NCI-H2227 (cell line): ENCODE measurements around the gene PSMG3.
"Not testable (repeated sequence)": the region's sequence is repeated elsewhere in the genome, so short reads cannot be mapped to it uniquely, and the experiment has no call there.

Experiments
- DNase-seq: peaks from one replicate; lab custom pipeline; 2025; ENCODE audit not compliant: unreplicated experiment; lab: John Stamatoyannopoulos, UW

Gene PSMG3

DNA sequence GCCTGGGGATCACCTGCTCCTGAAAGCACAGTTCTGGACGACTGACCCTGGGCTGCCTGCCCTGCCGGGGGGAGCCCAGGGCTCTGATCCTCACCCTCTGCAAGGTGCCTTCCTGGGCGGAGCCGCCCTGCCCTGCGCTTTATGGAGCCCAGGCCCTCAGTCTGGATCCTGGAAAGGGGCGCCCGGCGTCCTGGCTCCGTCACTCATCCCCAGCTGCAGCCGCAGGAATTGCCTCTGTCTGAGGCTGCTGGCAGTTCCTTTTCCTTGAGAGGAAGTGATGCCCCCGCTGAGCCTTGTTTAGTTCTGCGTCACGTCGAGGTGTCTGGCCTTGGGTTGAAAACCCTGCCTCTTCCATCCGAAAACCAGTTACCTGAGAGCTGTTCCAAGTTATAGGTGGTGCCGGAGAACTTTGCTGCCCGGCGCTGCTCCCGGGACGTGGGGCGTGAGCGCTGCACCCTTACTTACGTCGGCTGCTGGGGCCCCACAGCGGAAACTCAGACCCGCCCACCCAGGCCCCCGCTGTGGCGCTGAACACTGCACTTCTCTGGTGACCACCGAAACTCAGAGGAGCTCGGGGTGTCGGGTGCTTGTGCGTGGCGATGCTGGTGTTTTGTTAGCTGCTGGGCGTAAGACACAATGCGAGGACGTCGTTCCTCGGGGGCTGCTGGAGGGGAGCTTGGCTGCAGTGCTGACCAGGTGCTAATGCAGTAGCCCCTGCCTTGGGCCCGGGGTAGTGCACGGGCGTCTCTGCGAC is 34.0 kb downstream of the PSMG3 start:
- no peak for DNase-seq

DNA sequence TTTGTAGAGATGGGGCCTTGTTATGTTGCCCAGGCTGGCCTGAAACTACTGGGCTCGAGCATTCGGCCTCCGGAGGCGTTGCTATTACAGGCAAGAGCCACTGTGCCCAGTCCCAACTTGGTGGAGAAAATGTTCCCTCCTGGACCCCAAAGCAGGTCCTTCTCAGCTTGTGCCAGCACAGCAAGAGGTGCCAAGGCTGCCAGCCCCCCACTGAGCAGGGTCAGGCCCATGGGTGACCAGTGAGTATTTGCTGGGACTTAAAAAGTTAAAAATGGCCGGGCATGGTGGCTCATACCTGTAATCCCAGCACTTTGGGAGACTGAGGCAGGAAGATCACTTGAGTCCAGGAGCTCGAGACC is 34.8 kb downstream of the PSMG3 start:
- DNase-seq: no peak

DNA sequence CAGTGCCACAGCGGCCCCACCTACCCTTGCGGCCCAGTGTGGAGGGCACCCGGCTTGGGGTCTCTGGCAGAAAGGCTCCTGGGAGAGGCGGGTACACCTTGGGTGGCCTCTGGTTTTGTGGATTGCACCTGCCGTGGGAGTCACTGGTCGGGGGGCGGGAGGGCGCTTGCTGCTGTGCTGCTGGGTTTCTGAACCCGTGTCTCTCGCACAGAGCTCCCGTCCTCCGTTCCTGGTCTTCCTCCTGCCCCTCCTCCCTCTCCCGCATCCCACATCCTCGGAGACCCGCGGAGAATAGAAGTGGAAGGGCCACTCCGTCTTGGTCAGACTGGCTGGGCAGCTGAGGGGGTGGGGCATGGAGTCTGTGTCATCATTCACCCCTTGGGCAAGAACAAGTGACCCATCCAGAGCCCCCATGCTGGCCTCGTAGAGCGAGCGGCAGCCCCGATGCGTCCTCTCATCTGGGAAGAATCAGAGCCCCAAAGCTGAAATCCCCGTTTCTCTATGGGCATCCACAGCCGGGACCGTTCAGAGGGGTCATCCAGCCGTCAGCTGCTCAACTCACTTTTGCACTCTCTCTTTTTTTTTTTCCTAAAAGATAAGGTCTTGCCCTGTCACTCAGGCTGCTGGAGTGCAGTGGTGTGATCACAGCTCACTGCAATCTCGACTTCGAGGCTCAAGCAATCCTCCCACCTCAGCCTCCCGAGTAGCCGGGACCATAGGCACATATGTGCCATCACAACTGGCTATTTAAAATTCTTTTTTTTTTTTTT is 35.3 kb downstream of the PSMG3 start:
- DNase-seq: no peak

DNA sequence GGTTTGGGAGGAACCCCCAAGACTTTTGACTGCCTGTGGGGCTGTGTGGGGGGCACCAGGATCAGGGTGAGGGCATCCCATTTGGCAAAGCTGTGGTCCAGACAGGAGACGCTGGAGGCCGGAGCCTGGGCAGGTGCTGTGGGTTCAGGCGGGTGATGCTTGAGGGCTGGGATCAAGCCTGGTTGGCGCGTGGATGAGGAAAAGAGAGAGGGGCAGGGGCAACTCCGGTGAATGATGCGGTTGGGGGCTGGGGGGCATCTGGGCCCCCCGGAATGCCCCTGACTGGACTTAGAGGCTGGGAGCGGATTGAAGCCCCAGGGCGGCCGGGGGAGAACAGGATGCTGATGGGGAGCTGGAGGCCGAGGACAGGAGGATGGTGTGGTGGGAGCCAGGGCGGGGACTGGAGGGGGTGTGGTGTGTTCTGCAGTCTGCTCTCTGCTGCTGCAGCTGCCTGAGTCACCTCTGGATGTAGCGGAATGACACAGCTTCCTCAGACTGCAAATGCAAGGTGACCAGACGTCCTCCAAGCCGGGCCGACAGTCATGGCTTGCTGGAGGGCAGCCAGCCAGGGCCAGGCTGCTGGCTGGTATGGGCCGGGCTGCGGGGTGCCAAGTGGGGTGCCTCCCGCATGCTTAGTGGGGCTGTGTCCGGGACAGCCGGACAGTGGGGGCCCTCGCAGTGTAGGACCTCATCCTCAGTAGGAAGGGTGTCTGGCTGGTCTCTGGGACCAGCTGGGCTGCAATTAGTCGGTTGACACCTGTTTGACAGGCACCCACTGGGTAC is 36.1 kb downstream of the PSMG3 start:
- peak; percentile 11 for DNase-seq

DNA sequence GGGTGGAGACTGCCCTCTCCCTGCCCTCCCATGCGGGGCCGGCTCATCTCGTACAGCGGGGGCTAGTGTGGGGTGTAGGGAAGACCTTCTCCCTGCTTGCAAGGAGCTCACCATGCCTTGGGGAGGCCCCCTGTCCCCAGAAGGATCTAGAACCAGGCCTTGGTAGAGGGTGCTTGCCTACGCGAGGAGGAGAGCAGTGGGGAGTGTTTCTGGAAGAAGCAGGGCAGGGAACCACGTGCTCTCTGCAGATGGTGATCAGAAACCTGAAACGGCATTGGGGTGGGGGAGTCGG is 36.6 kb downstream of the PSMG3 start:
- no peak for DNase-seq

DNA sequence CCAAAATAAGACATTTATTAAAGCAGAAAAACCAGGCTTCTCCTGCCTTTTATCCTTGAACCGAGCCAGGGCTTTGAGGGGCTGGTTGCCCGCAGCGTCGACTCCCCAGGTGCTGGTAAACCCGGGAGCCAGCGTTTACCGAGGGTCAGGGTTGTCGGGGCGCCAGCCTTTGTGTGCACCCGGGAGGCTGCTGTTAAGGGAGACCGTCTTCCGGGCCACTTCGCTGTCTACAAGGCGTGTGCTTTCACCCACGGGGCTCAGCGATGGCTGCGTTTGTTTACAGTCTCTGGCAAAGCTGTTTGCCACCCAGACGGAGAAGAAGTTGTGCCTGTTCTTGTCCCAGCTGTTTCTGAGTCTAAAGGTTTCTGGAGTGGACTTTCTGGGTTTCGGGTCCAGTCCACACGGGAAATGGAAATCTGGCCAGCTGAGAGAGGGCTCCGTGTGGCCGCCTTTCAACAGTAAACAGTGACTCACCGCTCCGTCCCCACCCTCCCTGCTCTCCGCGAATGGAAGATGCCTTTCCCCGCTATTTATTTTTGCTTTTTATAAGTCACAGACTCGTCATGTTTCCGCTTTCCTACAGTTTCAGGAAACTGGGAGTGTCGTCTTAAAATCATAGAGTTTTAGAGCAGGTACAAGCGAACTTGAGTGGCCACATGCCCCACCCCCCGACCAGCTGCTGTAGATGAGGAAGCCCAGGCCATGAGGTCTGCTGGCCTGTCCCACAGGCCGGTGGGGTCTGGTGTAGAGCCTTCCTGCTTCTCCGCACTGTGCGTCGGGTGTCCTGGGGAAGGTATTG is 37.2 kb downstream of the PSMG3 start:
- DNase-seq: no peak

DNA sequence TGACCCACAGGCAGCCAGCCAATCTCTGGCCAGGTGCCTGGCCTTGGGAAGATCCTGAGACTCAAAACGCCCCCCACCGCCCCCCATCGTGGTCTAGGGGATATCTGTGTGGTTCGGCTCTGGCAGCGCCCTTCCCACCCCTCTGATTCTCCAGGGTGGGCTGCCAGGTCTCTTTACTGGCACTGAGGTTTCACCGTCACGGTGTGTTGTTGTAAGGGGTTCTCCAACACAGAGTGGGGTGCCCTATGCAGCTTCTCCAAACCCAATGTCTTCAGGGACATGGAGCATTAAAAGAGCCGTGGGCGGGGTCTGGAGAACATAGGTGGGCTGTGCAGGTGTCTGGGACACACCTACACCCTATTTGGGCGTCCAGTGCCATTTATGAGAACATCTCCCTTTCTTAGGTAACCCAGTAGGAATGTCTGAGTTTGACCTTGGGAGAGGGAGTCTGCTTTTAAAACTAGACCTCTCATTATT is 37.8 kb downstream of the PSMG3 start:
- no peak for DNase-seq

DNA sequence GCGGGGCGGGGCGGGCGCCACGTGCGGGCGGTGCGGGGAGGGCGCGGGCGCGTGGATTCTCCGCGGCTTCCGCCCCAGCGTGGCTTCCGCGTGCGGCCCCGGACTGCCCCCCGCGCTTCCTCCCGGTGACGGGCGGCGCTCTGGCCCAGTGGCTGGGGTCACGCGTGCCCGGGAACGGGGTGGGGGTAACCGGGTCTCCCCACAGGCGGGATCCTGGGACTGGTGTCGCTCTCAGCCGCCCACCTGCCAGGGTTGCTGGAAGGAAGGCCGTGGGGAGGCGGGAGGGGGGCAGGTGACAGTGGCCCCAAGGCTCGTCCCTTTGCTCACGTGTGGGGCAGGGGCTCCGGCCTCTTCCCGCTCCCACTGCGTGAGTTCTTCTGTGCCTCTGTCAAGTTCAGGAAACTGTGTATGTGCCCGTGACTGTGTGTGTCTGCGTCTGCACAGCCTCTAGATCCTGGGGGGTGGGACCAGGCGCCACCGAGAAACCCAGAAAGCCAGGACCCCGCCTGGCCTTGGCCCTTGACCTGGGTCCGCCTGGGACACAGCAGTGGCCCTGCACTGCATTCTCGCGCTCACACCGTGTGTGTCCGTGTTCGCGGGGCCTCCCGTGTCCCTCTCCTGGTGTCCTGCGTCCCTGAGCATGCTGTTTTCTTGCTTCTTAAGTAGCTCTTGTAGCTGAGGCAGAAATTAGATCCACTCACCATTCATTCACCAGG is 38.4 kb downstream of the PSMG3 start:
- no peak for DNase-seq

DNA sequence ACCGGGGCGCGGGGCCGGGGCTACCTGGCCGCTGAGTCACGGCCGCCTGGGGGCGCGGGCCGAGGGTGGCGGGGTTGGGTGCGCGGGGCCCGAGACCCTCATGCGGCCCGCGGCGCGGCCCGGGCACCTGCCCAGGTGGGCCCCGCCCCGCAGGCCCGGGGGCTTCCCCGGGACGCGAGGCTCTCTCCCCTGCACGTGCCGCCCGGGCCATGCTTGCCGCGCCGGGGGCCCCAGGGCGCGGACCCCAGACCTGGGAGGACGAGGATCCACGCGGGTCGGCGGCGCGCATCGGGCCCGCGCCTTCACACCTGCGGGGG is 38.9 kb downstream of the PSMG3 start:
- no peak for DNase-seq

DNA sequence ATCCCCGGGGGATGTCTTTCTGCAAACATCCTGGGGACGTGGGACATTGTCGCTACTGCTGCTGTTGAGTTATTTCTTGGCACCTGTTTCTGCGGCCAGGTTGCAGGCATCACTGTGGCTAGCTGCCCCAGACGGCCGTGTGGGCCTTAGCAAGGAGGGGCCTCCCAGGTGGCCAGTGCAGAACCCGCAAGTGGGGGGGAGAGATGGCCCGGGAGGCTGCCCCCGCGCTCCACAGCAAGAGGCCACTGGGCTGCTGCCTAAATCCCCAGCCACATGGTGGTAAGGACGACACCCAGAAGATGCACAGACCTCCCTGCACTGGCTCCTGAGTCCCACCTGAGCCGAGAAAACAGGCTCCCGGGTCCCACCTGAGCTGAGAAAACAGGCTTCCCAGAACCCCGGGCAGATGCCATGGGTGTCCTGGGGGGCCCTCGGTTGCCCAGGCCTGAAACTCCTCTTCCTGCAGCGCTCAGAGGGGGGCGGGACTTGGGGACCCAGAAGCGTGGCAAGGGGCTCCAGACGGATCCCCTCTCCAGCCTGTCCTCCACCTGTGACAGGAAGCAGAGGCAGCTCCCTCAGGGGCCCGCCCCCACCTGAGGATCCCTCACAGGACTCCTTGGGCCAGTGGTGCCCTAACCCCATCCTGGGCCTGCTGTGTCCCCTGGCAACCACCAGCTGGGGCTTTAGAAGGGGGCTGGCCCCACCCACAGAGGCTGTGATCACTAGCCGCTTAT is 40.3 kb downstream of the PSMG3 start:
- no peak for DNase-seq

DNA sequence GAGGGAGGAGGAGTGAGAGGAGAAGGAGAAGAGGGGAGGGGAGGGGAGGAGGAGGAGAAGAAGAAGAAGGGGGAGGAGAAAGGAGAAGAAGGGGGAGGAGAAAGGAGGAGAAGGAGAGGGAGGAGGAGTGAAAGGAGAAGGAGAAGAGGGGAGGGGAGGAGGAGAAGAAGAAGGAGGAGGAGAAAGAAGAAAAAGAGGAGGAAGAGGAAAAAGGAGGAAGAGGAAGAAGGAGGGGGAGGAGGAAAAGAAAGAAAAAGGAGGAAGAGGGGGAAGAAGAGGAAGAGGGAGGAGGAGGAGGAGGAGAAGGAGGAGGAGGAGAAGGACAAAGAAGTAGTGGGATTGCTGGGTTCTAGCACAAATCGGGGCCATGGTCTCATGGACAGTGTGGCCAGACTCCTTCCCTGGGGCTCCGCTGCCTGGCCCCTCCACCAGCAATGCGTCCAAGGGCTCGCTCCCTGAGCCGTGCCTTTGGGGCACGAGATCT is 43.5 kb downstream of the PSMG3 start:
- no peak for DNase-seq

DNA sequence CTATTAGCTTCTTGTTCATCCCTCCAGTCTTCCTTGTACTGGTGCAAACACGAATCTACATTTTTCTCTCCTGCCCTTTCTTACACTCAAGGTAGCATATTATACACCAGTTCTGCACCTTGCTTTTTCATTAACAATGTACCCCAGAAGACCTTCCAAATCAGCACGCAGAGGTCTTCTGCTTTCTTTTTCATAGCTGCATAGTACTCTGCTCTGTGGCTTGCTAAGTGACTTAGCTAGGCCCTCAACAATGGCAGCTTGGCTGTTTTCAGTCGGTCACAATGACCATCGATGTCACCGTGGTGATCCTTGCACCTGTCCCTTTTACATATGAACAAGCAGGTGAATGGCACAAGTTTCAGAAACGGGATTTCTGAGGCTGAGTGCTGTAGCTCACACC is 44.4 kb downstream of the PSMG3 start:
- DNase-seq: no peak

DNA sequence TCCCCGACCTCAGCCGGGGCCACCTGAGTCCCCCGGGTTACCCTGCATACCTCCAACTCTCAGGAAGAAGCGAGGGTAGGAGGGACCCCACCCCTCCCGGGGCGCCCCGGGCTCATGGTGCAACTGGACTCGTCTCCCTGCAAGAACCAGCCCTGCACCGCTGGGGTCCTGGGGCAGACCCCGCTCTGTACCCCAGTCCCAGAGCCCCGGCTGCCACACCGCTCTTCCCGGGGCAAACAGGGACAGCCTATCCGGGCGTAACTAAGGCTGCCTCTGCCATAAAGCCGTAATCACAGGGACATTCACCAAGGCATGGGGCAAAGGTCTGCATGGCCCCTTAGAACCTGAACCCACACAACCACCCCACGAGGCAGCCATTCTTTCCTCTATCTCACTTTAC is 46.0 kb downstream of the PSMG3 start:
- no peak for DNase-seq

DNA sequence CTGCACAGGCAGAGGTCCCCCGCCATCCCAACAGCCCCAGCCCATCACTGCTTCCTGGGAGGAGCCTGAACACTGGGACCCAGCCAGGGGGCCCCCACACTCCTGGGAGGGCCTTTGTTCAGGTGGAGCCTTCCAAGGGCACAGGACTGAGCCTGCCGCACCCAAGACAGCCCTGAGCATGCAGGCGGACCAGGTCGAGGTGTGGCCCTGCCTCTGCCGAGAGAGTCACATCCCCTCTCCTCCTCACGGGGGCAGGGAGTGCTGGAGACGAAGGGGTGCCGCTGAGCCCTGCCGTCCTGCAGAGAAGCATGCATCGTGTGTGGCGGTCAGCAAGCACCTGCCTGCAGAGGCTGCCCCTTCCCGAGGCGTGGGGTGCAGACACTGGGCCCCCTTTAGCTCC is 46.6 kb downstream of the PSMG3 start:
- no peak for DNase-seq

DNA sequence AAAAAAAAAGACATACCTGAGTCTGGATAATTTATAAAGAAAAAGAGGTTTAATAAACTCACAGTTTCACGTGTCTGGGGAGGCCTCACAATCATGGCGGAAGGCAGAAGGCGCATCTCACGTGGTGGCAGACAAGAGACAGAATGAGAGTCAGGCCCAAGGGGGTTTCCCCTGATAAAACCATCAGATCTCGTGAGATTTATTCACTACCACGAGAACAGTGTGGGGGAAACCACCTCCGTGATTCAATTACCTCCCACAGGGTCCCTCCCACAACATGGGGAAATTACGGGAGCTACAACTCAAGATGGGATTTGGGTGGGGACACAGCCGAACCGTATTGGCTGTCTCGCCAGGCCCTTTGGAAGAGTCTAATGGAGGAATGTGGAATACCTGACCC is 48.4 kb downstream of the PSMG3 start:
- DNase-seq: no peak

DNA sequence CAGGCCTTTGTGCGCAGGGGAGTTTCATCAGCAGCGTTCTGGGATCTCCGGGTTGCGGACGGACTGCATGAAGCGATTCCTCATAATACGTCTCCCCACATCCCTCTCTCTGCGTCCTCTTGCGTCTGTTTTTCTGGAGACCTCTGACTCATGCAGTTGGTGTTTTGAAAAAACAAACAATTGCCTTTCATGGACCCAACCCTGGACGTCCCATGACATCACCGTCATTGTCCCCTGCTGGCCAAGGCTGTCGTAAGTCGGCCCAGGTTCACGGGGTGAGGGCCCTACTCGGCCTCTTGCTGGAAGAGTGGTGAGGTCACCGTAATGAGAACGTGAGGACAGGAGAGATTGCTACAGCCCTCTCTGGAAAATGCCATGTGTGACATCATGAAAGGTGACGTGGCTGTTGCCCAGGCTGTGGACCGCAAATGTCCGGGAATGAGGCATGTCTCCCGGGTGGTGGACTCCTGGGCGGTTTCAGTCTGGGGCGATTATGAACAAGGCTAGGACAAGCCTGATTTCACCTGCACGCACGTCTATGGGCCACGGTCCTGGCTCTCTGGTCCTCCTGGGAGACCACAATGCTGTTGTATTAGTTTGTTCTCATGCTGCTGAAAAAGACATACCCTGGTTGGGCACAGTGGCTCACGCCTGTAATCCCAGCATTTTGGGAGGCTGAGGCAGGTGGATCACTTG is 49.1 kb downstream of the PSMG3 start:
- DNase-seq: no peak

DNA sequence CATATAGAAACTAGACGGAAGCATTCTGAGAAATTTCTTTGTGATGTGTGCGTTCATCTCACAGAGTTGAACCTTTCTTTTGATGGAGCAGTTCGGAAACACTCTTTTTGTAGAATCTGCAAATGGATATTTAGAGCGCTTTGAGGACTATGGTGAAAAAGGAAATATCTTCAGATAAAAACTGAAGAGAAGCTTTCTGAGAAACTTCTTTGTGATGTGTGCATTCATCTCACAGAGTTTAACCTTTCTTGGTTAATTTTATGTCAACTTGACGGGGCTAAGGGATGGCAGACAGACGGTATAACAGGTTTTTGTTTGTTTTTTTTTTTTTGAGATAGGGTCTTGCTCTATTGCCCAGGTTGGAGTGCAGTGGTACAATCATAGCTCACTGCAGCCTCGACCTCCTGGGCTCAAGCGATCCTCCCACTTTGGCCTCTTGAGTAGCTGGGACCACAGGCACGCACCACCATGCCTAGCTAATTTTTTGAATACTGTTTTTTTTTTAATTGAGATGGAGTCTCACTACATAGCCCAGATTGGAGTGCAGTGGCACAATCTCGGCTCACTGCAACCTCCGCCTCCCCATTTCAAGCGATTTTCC is 50.4 kb downstream of the PSMG3 start:
- DNase-seq: not testable (repeated sequence)
